GM19328 (cell line): ENCODE measurements around the gene PHF2.
"Not testable (repeated sequence)": the region's sequence is repeated elsewhere in the genome, so short reads cannot be mapped to it uniquely, and the experiment has no call there.

Source experiments
- ATAC-seq: cut with Tn5 transposase; IDR thresholded peaks from one replicate; pipeline ENCODE4 v1.9.1; 2021; ENCODE audit warnings: mild to moderate bottlenecking, moderate library complexity; ENCODE audit not compliant: unreplicated experiment

PHF2 gene

DNA sequence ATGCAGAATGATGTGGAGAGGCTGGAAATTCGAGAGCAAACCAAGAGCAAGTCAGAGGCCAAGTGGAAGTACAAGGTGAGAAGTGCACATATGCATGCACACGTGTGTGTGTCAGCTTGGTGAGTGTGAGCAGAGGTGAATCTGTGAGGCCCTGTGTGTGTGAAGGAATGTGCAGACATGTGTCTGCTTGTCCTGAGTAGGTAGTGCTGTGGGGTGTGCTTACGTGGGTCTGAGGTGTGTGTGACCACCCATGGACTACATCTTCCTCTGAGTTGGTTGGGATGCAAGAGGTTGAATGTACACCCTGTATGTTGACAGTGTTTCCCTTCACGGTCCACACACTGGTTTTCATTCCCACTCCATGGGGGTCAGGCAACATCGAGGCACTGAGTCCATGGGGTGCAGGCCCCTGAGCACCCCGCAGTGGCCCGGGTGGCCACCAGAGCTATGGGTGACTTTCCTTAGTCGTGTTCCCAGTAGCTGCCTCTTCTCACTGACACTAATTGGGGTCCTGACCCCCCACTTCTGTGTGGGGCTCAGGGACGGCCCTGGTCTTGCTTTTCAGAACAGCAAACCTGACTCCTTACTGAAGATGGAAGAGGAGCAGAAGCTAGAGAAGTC, 86.7 kb downstream of the PHF2 start:
- ATAC-seq, result no peak

DNA sequence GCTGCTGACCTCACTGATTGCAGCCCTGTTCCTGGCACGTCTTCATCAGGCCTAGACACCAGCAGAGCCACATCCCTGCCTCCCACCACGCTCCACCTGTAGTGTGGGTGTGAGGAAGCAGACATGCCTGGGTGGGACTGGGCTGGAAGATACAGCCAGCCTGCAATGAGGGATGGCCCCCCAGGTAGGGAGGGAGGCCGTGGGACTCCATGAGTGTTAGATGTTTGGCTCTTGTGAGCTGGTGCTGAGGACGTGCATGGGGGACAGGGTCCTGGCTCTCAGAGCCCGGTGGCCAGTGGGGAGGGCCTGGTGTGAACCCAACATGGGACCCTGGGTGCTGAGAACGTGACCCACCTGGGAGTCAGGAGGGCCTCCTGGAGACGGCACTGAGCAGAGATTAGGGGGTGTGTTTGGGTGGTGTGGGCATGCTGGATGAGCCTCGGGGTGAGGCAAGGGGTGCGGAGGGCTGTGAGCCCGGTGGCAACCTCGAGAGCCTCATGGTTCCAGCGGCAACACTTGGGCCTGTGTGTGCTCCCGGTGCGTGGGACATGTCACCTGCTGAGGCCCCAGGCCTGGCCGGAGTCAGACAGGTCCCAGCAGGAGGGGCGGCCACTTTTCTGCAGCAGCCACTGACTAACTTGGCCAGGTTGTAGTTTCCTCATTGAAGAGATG, 87.6 kb downstream of the PHF2 start:
- ATAC-seq, result no peak

DNA sequence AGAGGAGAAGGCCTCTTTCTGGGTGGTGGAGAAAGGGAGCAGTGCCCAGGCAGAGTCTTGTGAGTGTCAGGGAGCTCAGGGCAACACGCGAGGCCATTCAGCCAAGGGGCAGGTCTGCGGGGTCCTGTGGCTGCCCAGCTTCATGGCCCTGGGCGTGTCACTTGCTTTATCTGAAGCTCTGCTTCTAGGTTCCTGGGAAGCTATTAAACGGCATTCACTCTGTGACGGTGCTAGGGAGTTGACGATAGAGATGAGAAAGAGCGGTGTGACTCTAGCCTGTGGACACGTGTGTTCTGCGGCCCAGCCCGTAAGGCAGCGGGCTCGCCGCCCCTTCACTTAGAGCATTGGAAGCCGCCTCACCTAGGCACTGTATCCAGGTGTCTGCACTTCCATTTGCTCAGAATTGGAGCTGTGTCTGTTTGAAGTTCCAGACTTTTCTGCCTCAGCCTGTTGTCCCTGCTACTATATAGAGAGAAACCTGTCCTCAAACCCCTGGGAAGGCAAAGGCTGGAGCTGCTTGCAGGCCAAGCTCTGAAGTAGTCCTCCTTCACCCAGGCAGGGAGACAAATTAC, 88.3 kb downstream of the PHF2 start:
- no peak for ATAC-seq

DNA sequence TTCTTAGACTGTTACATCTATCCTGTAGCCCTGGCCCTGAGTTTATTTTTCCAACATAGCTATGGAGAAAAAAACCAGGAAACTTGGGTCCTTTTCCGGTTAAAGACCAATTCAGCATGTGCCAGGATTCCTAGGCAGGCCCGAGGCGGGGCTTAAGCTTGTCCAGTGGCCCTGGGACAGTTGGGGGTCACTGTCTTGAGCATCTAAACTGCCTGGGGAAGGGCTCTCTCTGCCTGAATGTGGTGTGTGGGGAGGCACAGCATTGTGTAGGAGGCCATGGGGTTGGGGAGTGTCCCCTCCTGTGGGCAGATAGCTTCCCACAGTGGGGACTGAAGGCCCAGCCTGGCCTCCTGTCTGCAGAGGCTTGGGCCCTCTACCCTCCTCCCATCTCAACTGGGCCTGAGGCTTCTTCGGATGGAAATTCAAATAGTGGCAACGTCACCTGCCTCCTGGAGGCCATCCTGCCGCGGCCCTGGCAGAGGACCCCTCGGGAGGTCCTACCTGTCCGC, 88.8 kb downstream of the PHF2 start:
- no peak for ATAC-seq

DNA sequence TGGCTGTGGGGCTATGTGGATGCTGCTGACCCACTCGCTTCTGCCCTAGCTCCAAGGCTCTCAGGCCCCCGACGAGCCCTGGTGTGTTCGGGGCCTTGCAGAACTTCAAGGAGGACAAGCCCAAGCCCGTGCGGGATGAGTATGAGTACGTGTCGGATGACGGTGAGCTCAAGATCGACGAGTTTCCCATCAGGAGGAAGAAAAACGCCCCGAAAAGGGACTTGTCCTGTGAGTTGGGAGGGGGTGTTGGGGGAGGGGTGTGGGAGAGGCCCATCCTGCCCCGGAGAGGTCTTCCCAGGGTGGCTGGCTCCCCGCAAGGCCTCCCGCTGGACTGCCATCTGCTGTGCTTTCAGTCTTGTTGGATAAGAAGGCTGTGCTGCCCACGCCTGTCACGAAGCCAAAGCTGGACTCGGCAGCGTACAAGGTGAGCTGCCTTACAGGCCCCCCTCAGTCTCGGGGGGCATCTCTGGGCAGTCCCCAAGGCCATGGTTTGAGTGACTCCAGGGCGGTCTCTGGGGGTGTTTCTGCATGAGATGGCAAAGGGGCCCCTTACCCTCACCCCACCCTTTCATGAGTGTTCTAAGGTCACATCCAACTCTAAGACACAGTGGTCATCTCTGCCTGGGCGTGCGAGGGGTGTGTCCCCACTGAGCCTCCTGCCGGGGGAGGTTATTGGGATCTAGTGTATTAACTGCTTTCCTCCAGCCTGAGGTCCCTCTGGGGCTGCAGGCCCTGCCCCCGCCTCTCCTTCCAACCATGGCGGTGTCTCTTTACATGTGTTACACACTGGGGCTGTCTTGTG, 89.5 kb downstream of the PHF2 start:
- ATAC-seq, result no peak

DNA sequence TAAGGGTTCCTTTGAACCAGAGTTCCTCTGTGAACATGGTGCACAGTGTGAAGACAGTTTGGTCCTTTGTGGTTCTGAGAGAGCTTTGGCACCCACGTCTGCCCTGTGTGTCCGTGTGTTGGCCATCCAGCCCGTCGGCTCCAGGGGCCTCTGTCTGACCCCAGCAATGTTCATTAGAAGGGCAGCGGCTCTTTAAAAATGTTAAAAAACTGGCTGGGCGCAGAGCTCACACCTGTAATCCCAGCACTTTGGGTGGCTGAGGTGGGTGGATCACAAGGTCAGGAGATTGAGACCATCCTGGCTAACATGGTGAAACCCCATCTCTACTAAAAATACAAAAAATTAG, 90.0 kb downstream of the PHF2 start:
- ATAC-seq, result not testable (repeated sequence)

DNA sequence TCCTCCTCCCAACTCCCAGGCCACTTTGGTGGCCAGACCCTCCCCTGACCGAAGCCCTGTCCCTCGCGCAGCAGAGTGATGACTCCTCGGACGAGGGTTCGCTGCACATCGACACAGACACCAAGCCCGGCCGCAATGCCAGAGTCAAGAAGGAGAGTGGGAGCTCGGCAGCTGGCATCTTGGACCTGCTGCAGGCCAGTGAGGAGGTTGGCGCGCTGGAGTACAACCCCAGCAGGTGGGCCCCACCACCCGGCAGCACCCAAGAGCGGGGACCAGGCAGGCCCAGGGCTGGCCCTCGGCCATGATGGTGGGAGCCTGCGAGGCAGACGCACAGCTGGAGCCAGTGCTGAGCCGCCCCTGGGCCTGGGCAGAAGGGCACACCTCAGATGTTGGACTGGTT, 90.6 kb downstream of the PHF2 start:
- no peak for ATAC-seq

DNA sequence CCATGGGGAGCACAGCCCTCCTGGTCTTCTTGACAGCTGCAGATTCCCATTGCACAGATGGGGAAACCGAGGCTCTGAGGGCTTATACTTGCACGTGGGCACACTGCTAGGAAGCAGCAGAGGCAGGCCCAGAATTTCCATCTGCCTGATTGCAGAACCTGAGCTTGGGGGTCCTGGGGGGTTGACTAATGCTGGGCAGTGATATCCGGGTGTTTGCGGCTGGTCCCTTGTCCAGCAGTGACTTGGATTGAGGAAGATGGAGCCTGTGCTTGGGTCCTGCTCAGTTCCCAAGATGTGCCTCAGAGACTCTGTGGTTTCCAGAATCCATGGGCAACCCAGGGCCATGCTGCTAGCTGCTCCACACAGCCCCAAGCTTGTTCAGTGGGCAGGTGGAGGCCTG, 91.2 kb downstream of the PHF2 start:
- no peak for ATAC-seq

DNA sequence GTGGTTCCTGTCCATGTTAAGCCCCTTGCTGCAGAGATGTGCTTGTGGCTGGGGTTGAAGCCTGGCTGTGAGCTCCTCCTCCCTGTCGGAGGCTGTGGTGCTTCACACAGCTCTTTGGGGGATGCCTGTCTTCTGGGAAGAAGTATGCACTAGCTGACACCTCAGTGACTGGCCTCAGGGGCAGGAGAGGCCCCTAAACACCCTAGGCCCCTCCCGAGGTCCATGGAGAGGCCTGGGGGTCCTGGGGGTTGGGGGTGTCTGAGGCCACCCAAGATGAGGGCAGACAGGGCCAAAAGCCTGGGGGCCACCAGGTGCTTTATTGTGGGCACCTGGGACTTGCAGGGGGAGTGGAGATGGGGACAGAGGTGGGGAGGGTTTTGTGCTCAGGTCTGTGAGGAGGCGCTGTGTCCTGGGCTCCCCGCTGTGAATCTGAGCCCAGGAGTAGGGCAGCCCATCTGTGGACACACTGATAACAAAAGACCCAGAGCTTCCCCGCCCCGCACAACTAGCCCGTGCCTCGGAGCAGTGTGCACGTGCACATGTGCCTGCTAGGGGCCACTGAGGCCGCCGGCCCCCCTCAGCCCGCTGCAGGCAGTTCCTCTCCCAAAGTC, 92.0 kb downstream of the PHF2 start:
- ATAC-seq, result no peak

DNA sequence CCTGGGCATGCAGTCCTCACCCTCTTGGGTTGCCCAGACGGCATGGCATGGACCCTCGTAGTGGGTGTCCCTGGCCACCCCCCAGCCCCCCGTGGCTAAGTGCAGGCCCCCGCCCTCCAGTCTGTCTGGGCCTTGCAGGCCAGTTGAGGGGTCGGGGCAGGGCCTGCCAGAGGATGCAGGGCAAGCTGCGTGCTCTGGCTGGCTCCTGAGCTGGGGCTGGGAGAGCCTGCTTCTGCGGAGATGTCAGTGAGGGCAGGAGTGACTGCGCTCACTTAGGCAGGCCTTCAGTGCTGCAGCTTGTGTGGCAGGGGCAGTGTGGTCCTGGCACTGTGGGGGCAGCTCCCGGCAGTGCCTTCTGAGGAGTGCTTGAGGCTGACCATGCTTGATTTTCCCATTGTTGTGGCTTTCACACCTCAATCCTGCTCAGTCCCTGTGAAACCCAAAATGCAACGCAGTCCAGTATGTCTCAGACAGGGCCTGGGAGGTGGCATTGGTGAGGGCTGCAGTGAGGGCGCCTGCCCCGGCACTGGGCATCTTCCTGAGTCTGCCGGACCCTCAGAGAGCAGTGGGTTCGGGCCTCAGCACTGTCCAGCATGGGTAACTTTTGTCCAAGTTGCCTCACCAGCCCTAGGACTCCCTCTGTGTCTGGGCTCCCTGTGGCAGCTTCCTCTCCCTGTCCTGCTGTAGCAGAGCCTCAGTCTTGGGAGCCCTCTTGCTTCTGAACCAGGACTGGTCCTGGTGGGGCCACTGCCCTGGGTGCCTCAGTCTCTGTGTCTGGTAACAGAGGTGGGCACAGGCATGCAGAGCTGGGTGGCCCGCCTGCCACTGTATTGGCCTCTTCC, 93.0 kb downstream of the PHF2 start:
- ATAC-seq, result no peak

DNA sequence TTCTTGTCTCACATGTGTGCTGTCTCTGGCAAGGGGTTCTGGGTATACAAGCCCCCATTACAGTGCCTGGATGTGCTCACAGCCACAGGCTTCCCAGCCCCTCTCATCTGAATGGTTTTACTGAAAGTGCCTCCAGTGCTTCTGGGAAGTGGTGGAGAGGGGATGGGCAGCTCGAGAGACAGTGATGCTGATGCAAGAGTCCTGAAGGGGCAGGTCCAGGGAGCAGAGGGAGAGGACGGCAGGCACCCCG, 93.5 kb downstream of the PHF2 start:
- no peak for ATAC-seq

DNA sequence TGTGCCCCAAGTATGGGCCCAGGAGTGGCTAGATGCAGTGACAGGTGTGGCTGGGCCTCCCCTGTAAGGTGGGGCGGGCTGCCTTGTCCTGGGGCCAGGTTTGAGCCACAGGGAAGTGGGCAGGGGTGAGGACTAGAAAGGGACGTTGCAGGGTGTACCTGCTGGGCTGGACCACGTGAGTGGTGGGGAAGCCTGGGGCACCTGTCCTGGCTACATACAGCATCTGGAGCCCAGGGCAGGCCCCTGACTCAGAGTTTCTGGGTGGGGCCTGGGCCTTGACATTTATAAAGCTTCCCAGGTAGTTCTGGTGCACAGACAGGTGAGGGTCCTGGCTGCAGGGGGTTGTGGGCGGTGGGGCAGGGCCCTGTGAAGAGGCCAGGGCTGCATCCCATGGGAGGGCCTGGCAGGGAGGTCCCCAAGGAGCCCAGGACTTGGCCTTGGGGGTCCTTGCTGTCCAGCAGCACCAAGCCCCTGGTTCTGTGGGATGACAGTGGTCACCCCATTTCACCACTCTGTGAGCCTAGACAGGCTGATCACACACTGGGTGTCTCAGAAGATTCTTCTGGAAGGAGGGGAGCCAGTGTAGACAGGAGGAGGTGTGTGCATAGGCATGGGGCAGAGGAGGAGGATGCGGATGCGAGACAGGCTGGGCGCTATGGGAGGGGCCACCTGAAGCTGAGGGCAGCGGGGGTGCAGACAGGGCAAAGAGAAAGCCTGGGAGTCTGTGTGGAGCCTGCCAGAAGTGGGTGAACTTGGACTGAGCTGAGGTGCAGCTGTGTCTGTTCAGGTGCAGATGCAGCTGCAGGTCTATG, 94.0 kb downstream of the PHF2 start:
- no peak for ATAC-seq

DNA sequence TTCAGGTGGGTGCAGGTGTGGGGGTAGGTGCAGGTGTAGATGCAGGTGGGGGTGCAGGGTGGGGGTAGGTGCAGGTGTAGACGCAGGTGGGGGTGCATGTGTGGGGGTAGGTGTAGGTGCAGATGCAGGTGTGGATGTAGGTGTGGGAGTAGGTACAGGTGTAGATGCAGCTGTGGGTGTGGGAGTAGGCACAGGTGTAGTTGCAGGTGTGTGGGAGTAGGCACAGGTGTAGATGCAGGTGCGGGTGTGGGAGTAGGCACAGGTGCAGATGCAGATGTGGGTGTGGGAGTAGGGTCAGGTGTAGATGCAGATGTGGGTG, 94.6 kb downstream of the PHF2 start:
- no peak for ATAC-seq

DNA sequence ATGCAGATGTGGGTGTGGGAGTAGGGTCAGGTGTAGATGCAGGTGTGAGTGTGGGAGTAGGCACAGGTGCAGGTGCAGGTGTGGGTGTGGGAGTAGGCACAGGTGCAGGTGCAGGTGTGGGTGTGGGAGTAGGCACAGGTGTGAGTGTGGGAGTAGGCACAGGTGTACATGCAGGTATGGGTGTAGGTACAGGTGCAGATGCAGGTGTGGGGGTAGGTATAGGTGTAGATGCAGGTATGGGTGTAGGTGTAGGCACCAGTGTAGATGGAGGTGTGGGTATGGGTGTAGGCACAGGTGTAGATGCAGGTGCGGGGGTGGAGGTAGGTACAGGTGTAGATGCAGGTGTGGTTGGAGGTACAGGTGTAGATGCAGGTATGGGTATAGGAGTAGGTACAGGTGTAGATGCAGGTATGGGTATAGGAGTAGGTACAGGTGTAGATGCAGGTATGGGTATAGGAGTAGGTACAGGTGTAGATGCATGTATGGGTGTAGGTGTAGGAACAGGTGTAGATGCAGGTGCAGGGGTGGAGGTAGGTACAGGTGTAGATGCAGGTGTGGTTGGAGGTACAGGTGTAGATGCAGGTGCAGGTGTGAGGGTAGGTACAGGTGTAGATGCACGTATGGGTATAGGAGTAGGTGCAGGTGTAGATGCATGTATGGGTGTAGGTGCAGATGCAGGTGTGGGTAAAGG, 96.1 kb downstream of the PHF2 start:
- ATAC-seq, result not testable (repeated sequence)

DNA sequence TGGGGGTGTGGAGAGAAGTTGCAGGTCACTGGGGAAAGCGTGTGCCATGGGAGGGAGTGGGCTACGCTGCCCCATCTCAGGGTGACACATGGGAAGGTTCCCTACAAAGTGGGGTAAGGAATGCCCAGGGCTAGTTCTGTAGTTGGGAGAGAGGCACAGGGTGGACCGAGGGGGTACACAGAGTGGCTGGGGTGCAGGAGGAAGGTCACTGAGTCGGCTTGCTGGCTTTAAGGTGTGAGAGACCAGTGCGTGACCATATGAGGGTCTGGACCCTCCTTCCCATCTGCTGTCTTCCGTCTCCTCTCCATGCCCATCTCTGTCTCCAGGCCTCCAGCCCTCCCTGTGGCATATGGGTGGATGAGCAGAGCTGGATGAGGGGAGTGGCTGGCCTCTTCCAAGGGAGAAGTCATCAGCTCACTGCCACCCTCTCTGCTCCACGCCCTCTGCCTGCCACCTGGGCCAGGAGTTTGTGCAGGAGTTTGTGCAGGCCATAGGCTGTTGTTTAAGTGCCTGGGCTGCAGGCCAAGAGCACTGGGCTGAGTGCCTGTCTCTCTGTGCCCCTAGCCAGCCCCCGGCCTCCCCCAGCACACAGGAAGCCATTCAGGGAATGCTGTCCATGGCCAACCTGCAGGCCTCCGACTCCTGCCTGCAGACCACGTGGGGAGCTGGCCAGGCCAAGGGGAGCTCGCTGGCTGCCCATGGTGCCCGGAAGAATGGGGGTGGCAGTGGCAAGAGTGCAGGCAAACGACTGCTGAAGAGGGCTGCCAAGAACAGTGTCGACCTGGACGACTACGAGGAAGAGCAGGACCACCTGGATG, 96.8 kb downstream of the PHF2 start:
- ATAC-seq, result no peak

DNA sequence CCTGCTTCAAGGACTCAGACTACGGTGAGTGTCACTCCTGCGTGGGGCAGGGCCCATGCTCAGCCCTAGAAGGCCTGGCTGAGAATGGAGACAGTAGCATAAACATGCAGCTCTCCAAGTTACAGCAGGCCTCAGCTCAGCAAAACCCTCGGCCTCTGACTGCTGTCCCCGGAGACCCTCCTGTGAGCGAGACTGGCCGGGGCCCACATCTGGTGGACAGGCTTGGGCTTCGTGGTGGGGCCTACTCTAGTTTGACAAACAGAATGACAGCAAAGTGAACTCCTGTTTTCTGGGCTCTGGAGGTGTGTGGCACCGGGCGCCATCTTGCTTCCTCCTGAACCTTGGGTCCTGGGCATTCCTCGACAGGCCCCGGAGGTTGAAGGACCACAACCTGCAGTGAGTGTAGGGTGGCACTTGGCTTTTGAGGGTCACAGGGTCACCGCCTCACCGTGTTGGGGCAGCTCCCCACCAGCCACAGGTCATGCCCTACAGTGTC, 97.5 kb downstream of the PHF2 start:
- ATAC-seq, result no peak

DNA sequence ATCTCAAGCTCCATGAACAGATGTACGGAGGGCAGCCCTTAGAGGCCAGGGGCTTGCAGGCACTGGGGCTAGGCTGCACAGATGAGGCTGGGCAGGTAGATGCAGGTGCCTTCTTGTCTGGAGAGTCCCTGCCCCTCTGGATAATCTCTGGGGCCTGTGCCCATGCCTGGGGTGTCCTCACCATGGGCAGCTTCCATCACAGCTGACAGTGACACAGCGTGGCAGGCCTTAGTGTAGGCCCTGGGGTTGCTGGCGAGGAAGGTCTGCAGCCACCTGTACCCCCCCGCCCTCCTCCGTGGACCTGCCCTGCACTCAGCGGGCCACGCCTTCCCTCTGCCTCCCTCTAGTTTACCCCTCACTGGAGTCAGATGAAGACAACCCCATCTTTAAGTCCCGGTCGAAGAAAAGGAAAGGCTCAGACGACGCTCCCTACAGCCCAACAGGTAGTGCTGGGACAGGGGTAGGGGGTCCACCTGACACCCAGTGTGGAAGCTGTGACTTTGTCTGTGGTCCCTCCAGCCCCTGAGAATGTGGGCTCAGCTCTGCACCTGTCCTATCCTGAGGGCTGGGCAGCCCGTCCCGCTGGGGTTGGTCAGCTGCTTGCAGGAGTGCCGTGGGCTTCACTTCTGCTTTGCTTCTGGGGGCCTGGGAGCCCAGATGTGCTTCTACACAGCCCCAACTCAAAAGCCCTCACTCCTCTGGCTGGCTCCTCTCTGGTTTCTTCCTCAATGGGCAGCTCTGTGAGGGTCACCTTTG, 98.4 kb downstream of the PHF2 start:
- ATAC-seq, result no peak
